GM12878 (cell line): Measurements from ENCODE around the gene PPP1R9B. TPM values are rescaled to one million over a fixed set of nuclear protein-coding genes. Genes with fewer than 3 reads are reported as not detected.
A peak's percentile ranks its signal among the peaks of the same experiment; 100 is the strongest.

Source experiments
- ATAC-seq: fragments of 200-7000 bp; cut with Tn5 transposase; 3 replicates; pipeline ENCODE4 v1.9.1; 2020; ENCODE audit warnings: mild to moderate bottlenecking, moderate library complexity
- BruUV-seq: library from RNA; stranded (reverse); fragments of 400-500 nt; replicated peaks from 2 replicates; lab custom pipeline; 2021; lab: Mats Ljungman, UMichigan
- CTCF ChIA-PET: fragments of 300-600 bp; sonication (Branson Sonifier 250); formaldehyde crosslinking; extraction: SDS; loops from one replicate; lab custom pipeline; 2021; ENCODE audit warnings: inconsistent platforms; lab: Yijun Ruan, JAX
- POLR2A ChIA-PET: fragments of 350-600 bp; formaldehyde crosslinking; extraction: SDS; loops from one replicate; lab custom pipeline; 2021; ENCODE audit warnings: inconsistent platforms; lab: Charles Lee
- RAD21 ChIA-PET: fragments of 300-600 bp; sonication (Branson Sonifier 250); formaldehyde crosslinking; loops from one replicate; lab custom pipeline; 2023; ENCODE audit warnings: antibody characterized with exemption; ENCODE audit not compliant: unreplicated experiment; lab: Charles Lee
- SMC1A ChIA-PET: fragments of 300-600 bp; sonication (Branson Sonifier 250); formaldehyde crosslinking; loops from one replicate; lab custom pipeline; 2023; ENCODE audit not compliant: unreplicated experiment, uncharacterized antibody; lab: Charles Lee
- DNase-seq: peaks from one replicate; pipeline ENCODE4 v3.0.0-alpha.2; 2011; ENCODE audit warnings: low read depth, low spot score
- FAIRE-seq: peaks from 3 replicates; lab custom pipeline; 2011; peaks lifted over from hg19 to GRCh38; lab: Jason Lieb, UNC
- H2AFZ ChIP-seq: 2 replicates; pipeline ENCODE4 v1.6.0; 2011; ENCODE audit warnings: low read depth, low read length, control low read depth; ENCODE audit not compliant: control insufficient read depth
- H3K27ac ChIP-seq: 2 replicates; pipeline ENCODE4 v1.5.1; 2011; ENCODE audit warnings: control low read depth; ENCODE audit not compliant: control insufficient read depth, insufficient read depth
- H3K27me3 ChIP-seq, 2 experiments: replicated peaks in 1 of 2; 2 replicates each; pipeline versions ENCODE4 v1.6.0 to v1.6.1; 2011; ENCODE audit warnings: low read length in 1 of 2; ENCODE audit not compliant: control insufficient read depth in 2 of 2, insufficient read depth in 2 of 2
- H3K36me3 ChIP-seq, 2 experiments: 2 replicates each; pipeline ENCODE4 v1.5.1; 2011; ENCODE audit warnings: low read length in 1 of 2; ENCODE audit not compliant: control insufficient read depth in 2 of 2, insufficient read depth in 2 of 2
- H3K4me1 ChIP-seq: 2 replicates; pipeline ENCODE4 v1.6.1; 2011; ENCODE audit warnings: mild to moderate bottlenecking, low read length, moderate library complexity, mixed read lengths; ENCODE audit not compliant: control insufficient read depth, insufficient read depth
- H3K4me2 ChIP-seq: 2 replicates; pipeline ENCODE4 v1.6.0; 2011; ENCODE audit warnings: control low read depth; ENCODE audit not compliant: control insufficient read depth, insufficient read depth
- H3K4me3 ChIP-seq: fragments of 200-600 bp; sonication (generic); 2 replicates; pipeline ENCODE4 v1.5.1; 2016
- H3K79me2 ChIP-seq: 2 replicates; pipeline ENCODE4 v1.6.0; 2011; ENCODE audit warnings: low read length; ENCODE audit not compliant: control insufficient read depth, insufficient read depth
- H3K9ac ChIP-seq: 2 replicates; pipeline ENCODE4 v1.8.0; 2011; ENCODE audit warnings: low read length, control low read depth, mixed read lengths; ENCODE audit not compliant: control insufficient read depth, insufficient read depth
- H3K9me3 ChIP-seq: replicated peaks from 3 replicates; pipeline ENCODE4 v1.5.1; 2011; ENCODE audit warnings: mild to moderate bottlenecking, low read length; ENCODE audit not compliant: control insufficient read depth, insufficient read depth
- H4K20me1 ChIP-seq: 2 replicates; pipeline ENCODE4 v1.6.0; 2011; ENCODE audit not compliant: control insufficient read depth, insufficient read depth
- ATF7 ChIP-seq: fragments of 450-650 bp; IDR thresholded peaks from 2 replicates; pipeline ENCODE4 v1.6.1; 2016; ENCODE audit warnings: low read depth, mild to moderate bottlenecking
- BCL11A ChIP-seq: IDR thresholded peaks from 2 replicates; pipeline ENCODE4 v1.6.1; 2011; ENCODE audit warnings: low read depth, low read length
- ESRRA ChIP-seq: IDR thresholded peaks from 2 replicates; pipeline ENCODE4 v1.6.1; 2012; ENCODE audit warnings: mild to moderate bottlenecking, low read length, improper control_type of control experiment
- PML ChIP-seq: IDR thresholded peaks from 2 replicates; pipeline ENCODE4 v1.6.1; 2012; ENCODE audit warnings: low read length, inconsistent platforms
- SPI1 ChIP-seq: IDR thresholded peaks from 2 replicates; pipeline ENCODE4 v1.6.1; 2011; ENCODE audit warnings: low read depth, mild to moderate bottlenecking, low read length, moderate library complexity, borderline replicate concordance; ENCODE audit not compliant: insufficient read depth
- SREBF1 ChIP-seq: IDR thresholded peaks from 2 replicates; pipeline ENCODE4 v1.6.1; 2012; ENCODE audit warnings: mild to moderate bottlenecking, low read length
- TBL1XR1 ChIP-seq: IDR thresholded peaks from 2 replicates; pipeline ENCODE4 v1.6.1; 2012; ENCODE audit warnings: low read depth, low read length, improper control_type of control experiment
- USF1 ChIP-seq: IDR thresholded peaks from 2 replicates; pipeline ENCODE4 v1.6.1; 2011; ENCODE audit warnings: borderline replicate concordance, low read depth, mild to moderate bottlenecking, moderate library complexity, mixed read lengths, low read length; ENCODE audit not compliant: insufficient read depth; ENCODE audit errors: extremely low read length
- ZNF274 ChIP-seq: IDR thresholded peaks from one replicate; pipeline ENCODE4 v1.8.0; 2011; ENCODE audit not compliant: insufficient read length, insufficient read depth
- ZNF622 ChIP-seq: fragments of 450-650 bp; IDR thresholded peaks from 2 replicates; pipeline ENCODE4 v1.6.1; 2017; ENCODE audit warnings: mild to moderate bottlenecking, inconsistent platforms
- WGBS: methylation state at CpG from one replicate; pipeline ENCODE4 v1.1.6; 2016; ENCODE audit warnings: low lambda C conversion rate; ENCODE audit not compliant: insufficient replicate concordance, insufficient coverage; ENCODE audit errors: missing lambda C conversion rate; 5-methylcytosine and 5-hydroxymethylcytosine counted together
- in situ Hi-C: fragments of 300-500 bp; cut with MboI; formaldehyde crosslinking; loops from 9 replicates; pipeline ENCODE4 v1.14.3; 2018; ENCODE audit warnings: mixed read lengths
- intact Hi-C: fragments of 100-400 bp; cut with micrococcal nuclease; formaldehyde crosslinking; loops from one replicate; pipeline ENCODE4 v1.14.2; 2022; ENCODE audit not compliant: unreplicated experiment
- polyA plus RNA-seq, 11 experiments: library from polyadenylated mRNA; depleted of rRNA in 4 of 11; unstranded in 6 of 11; stranded (reverse) in 5 of 11; fragments of >200 nt; fragmentation: Nextera tagmentation in 4 of 11; fragmentation: Illumina TruSeq in 1 of 11; extraction: Ambion mirVana in 4 of 11; extraction: Trizol in 1 of 11; gene quantifications; 1 replicate in 1 of 11; 2 replicates in 10 of 11; pipeline versions ENCODE4 v1.2.1 to v1.2.3, GENCODE V29; 2011 to 2016; ENCODE audit warnings: inconsistent platforms in 2 of 11, missing spikeins in 2 of 11, low read depth in 1 of 11
- total RNA-seq, 4 experiments: library from RNA; depleted of rRNA in 3 of 4; stranded (reverse); fragments of >200 nt in 3 of 4; fragmentation: Illumina TruSeq in 1 of 4; extraction: Trizol in 1 of 4; gene quantifications; 2 replicates each; pipeline versions ENCODE4 v1.2.1 to v1.2.3, GENCODE V29; 2013 to 2021
- TF ChIP-seq, protein P1 (sequence below): fragments of 450-650 bp; IDR thresholded peaks from 2 replicates; pipeline ENCODE4 v1.6.1; 2017; ENCODE audit warnings: mild to moderate bottlenecking, moderate library complexity

Gene PPP1R9B
- total and polyA plus RNA-seq, 10 of the 15 experiments (the other 5 are each of a cell fraction or from before 2014, with no cell fraction given): 0.20 to 107 (median 37.5) TPM

- H3K9me3 ChIP-seq: no peaks in the 10 kb centered on the region
- H3K27ac ChIP-seq: no peak overlapping the region
- no peak overlapping the region for H3K4me3 ChIP-seq
- no peaks in the 10 kb centered on the region for H3K36me3 ChIP-seq
- ChIA-PET RAD21 (interaction anchor here (0.6 to 1.5 kb wide), 3 partner anchors 11 to 49 kb away, joined by 3 to 4 read pairs (median 3); partner anchors contain the start of gene SAMD14), CTCF (interaction anchor here (1.3 to 5.0 kb wide), 4 partner anchors 24 to 82 kb away, joined by 3 to 21 read pairs (median 5); partner anchors contain the start of gene PDK2), SMC1A (interaction anchor here (1.1 to 1.9 kb wide), 5 partner anchors 20 to 78 kb away, joined by 3 to 6 read pairs (median 3); no protein-coding TSS in a partner anchor), POLR2A (interaction anchor here (1.1 kb wide), 1 partner anchor 45 kb away, joined by 3 read pairs; no protein-coding TSS in a partner anchor)
- intact Hi-C loops (no loop called here), in situ Hi-C loops (no loop called here)
- WGBS: 48% methylated on average over 4 of the region's 4 CpGs
- FAIRE-seq: no peak
- peaks cover 6 to 7% of the 10 kb centered on the region in 2 experiments; a peak in 3 of 4 replicates for H3K27me3 ChIP-seq
- H3K4me1 ChIP-seq: no peaks in the 10 kb centered on the region
- TF ChIP-seq BCL11A (no peak), USF1 (peak; percentile 9)
- no TSS peak for BruUV-seq
- no peak for DNase-seq
- no peaks in the 10 kb centered on the region for H3K79me2 ChIP-seq
- no peak overlapping the region for H3K9ac ChIP-seq
- no peak overlapping the region for H3K4me2 ChIP-seq
- ATAC-seq: no peak
- H2AFZ ChIP-seq: no peak overlapping the region
- H4K20me1 ChIP-seq: no peaks in the 10 kb centered on the region
Measured at GRCh38 chr17:50118828-50119218, 31.7 kb downstream of the PPP1R9B start.

GRCh38 chr17:50118076-50118827, 32.2 kb downstream of the PPP1R9B start:
- in situ Hi-C loops (no loop called here), intact Hi-C loops (no loop called here)
- Histone ChIP-seq H3K27me3 (peaks cover 6 to 7% of the 10 kb centered on the region in 2 experiments; a peak in 3 of 4 replicates), H3K4me1 (no peaks in the 10 kb centered on the region), H3K9me3 (no peaks in the 10 kb centered on the region), H3K36me3 (no peaks in the 10 kb centered on the region), H3K4me3 (no peak overlapping the region), H3K4me2 (no peak overlapping the region), H2AFZ (no peak overlapping the region), H3K9ac (no peak overlapping the region), H4K20me1 (no peaks in the 10 kb centered on the region), H3K79me2 (no peaks in the 10 kb centered on the region), H3K27ac (no peak overlapping the region)
- ChIA-PET RAD21 (interaction anchor here (0.6 to 1.5 kb wide), 5 partner anchors 12 to 82 kb away, joined by 3 to 4 read pairs (median 3); partner anchors contain the start of gene SAMD14), SMC1A (interaction anchor here (1.3 to 1.9 kb wide), 4 partner anchors 21 to 79 kb away, joined by 3 to 6 read pairs (median 4); no protein-coding TSS in a partner anchor), CTCF (interaction anchor here (1.3 to 2.2 kb wide), 4 partner anchors 24 to 82 kb away, joined by 3 to 10 read pairs (median 6); no protein-coding TSS in a partner anchor), POLR2A (interaction anchor here (1.1 kb wide), 1 partner anchor 45 kb away, joined by 3 read pairs; no protein-coding TSS in a partner anchor)
- no peak for DNase-seq
- WGBS: 70% methylated on average over 21 of the region's 23 CpGs
- BruUV-seq: no TSS peak
- ATAC-seq: no peak
- no peak for FAIRE-seq
- TF ChIP-seq TBL1XR1: no peak
- no peak for TF ChIP-seq SREBF1
- TF ChIP-seq ESRRA: no peak
- TF ChIP-seq ATF7: no peak
- TF ChIP-seq ZNF622: no peak
- TF ChIP-seq, protein P1, sequence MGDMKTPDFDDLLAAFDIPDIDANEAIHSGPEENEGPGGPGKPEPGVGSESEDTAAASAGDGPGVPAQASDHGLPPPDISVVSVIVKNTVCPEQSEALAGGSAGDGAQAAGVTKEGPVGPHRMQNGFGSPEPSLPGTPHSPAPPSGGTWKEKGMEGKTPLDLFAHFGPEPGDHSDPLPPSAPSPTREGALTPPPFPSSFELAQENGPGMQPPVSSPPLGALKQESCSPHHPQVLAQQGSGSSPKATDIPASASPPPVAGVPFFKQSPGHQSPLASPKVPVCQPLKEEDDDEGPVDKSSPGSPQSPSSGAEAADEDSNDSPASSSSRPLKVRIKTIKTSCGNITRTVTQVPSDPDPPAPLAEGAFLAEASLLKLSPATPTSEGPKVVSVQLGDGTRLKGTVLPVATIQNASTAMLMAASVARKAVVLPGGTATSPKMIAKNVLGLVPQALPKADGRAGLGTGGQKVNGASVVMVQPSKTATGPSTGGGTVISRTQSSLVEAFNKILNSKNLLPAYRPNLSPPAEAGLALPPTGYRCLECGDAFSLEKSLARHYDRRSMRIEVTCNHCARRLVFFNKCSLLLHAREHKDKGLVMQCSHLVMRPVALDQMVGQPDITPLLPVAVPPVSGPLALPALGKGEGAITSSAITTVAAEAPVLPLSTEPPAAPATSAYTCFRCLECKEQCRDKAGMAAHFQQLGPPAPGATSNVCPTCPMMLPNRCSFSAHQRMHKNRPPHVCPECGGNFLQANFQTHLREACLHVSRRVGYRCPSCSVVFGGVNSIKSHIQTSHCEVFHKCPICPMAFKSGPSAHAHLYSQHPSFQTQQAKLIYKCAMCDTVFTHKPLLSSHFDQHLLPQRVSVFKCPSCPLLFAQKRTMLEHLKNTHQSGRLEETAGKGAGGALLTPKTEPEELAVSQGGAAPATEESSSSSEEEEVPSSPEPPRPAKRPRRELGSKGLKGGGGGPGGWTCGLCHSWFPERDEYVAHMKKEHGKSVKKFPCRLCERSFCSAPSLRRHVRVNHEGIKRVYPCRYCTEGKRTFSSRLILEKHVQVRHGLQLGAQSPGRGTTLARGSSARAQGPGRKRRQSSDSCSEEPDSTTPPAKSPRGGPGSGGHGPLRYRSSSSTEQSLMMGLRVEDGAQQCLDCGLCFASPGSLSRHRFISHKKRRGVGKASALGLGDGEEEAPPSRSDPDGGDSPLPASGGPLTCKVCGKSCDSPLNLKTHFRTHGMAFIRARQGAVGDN: no peak
- no peak for TF ChIP-seq ZNF274
- TF ChIP-seq PML: no peak
- no peak for TF ChIP-seq SPI1
